A673 (cell line): ENCODE results near the gene MYOG. TPM values are rescaled to one million over a fixed set of nuclear protein-coding genes. Genes with fewer than 3 reads are reported as not detected.
A peak's percentile ranks its signal among the peaks of the same experiment; 100 is the strongest.

Experiments used
- BruUV-seq: library from RNA; stranded (reverse); fragments of 400-500 nt; replicated peaks from 2 replicates; lab custom pipeline; 2021; lab: Mats Ljungman, UMichigan
- CTCF ChIA-PET: fragments of 300-600 bp; sonication (Branson Sonifier 250); formaldehyde crosslinking; loops from one replicate; lab custom pipeline; 2022; ENCODE audit warnings: antibody characterized with exemption; lab: Charles Lee
- POLR2A ChIA-PET: fragments of 300-600 bp; sonication (Branson Sonifier 250); formaldehyde crosslinking; loops from one replicate; lab custom pipeline; 2022; ENCODE audit warnings: antibody characterized with exemption; ENCODE audit not compliant: low non-redundant PET; lab: Charles Lee
- DNase-seq: peaks from one replicate; pipeline ENCODE4 v3.0.0-alpha.2; 2015; ENCODE audit warnings: low spot score
- H3K27ac ChIP-seq: fragments of 200-600 bp; sonication (generic); 2 replicates; pipeline ENCODE4 v1.5.1; 2016; ENCODE audit warnings: mixed run types, low read depth, mild to moderate bottlenecking, mixed read lengths, antibody characterized with exemption, low read length; ENCODE audit not compliant: poor library complexity, severe bottlenecking
- H3K27me3 ChIP-seq: fragments of 200-600 bp; sonication (generic); replicated peaks from 2 replicates; pipeline ENCODE4 v1.6.1; 2017; ENCODE audit warnings: mixed run types, low read depth, mild to moderate bottlenecking, mixed read lengths, antibody characterized with exemption, low read length; ENCODE audit not compliant: insufficient read depth, poor library complexity
- H3K36me3 ChIP-seq: fragments of 200-600 bp; sonication (generic); 2 replicates; pipeline ENCODE4 v1.6.1; 2016; ENCODE audit warnings: mixed run types, mild to moderate bottlenecking, mixed read lengths, antibody characterized with exemption, low read length; ENCODE audit not compliant: insufficient read depth, poor library complexity, severe bottlenecking
- H3K4me1 ChIP-seq: fragments of 200-600 bp; sonication (generic); 2 replicates; pipeline ENCODE4 v1.6.1; 2017; ENCODE audit warnings: mixed run types, mild to moderate bottlenecking, mixed read lengths, antibody characterized with exemption, low read length; ENCODE audit not compliant: insufficient read depth, poor library complexity, severe bottlenecking
- H3K4me3 ChIP-seq: fragments of 200-600 bp; sonication (generic); 2 replicates; pipeline ENCODE4 v1.5.1; 2016; ENCODE audit warnings: low read depth, mixed run types, mild to moderate bottlenecking, mixed read lengths, low read length; ENCODE audit not compliant: poor library complexity, severe bottlenecking
- H3K9me3 ChIP-seq: fragments of 200-600 bp; sonication (generic); 2 replicates; pipeline ENCODE4 v1.6.1; 2016; ENCODE audit warnings: mixed run types, low read depth, mild to moderate bottlenecking, mixed read lengths, antibody characterized with exemption, low read length; ENCODE audit not compliant: poor library complexity, severe bottlenecking
- CTCF ChIP-seq: fragments of 300-800, 200-600 bp; sonication (generic); conservative IDR thresholded peaks from 2 replicates; pipeline ENCODE4 v1.5.1; 2017; ENCODE audit warnings: low read depth, mild to moderate bottlenecking, antibody characterized with exemption, low read length, moderate library complexity, mixed read lengths
- EZH2 ChIP-seq: fragments of 200-600 bp; sonication (generic); IDR thresholded peaks from 2 replicates; pipeline ENCODE4 v1.6.1; 2017; ENCODE audit warnings: borderline replicate concordance, low read depth, mild to moderate bottlenecking, mixed read lengths, antibody characterized with exemption, low read length; ENCODE audit not compliant: poor library complexity, severe bottlenecking
- intact Hi-C: fragments of 100-400 bp; cut with micrococcal nuclease; formaldehyde crosslinking; loops from one replicate; pipeline ENCODE4 v1.10.0; 2022; ENCODE audit not compliant: unreplicated experiment
- total RNA-seq: library from RNA; stranded (reverse); gene quantifications from 2 replicates; pipeline ENCODE4 v1.2.3, GENCODE V29; 2021

Gene MYOG
- total RNA-seq, 1 experiment from 2014 or later: not detected

GRCh38 chr1:203052601-203053000 is 33.2 kb downstream of the MYOG start:
- H3K36me3 ChIP-seq: no peaks in the 10 kb centered on the region
- DNase-seq: no peak
- H3K4me1 ChIP-seq: peaks cover 10% of the 10 kb centered on the region
- no TSS peak for BruUV-seq
- H3K27ac ChIP-seq: no peak overlapping the region
- ChIA-PET POLR2A (no interaction called here), CTCF (interaction anchor here (0.6 kb wide), 1 partner anchor 13 kb away, joined by 3 read pairs; no protein-coding TSS in a partner anchor)
- TF ChIP-seq EZH2 (no peak), CTCF (no peak)
- no peaks in the 10 kb centered on the region for H3K9me3 ChIP-seq
- H3K4me3 ChIP-seq: no peak overlapping the region
- H3K27me3 ChIP-seq: no peaks in the 10 kb centered on the region
- intact Hi-C loops: no loop called here

GRCh38 chr1:203051841-203052324 is 33.9 kb downstream of the MYOG start:
- ChIA-PET POLR2A (no interaction called here), CTCF (interaction anchor here (1.0 kb wide), 1 partner anchor 164 kb away, joined by 3 read pairs; no protein-coding TSS in a partner anchor)
- Histone ChIP-seq H3K27me3 (no peaks in the 10 kb centered on the region), H3K9me3 (no peaks in the 10 kb centered on the region), H3K36me3 (no peaks in the 10 kb centered on the region), H3K4me3 (no peak overlapping the region), H3K27ac (no peak overlapping the region), H3K4me1 (peaks cover 17% of the 10 kb centered on the region)
- peak; percentile 26 for DNase-seq
- no TSS peak for BruUV-seq
- TF ChIP-seq EZH2: no peak
- no peak for TF ChIP-seq CTCF
- intact Hi-C loops: no loop called here

GRCh38 chr1:203050826-203051225 is 35.0 kb downstream of the MYOG start:
- Histone ChIP-seq H3K4me1 (peaks cover 21% of the 10 kb centered on the region), H3K27ac (no peak overlapping the region), H3K36me3 (no peaks in the 10 kb centered on the region), H3K9me3 (no peaks in the 10 kb centered on the region), H3K27me3 (no peaks in the 10 kb centered on the region), H3K4me3 (no peak overlapping the region)
- no TSS peak for BruUV-seq
- ChIA-PET CTCF (interaction anchor here (1.0 kb wide), 1 partner anchor 165 kb away, joined by 3 read pairs; no protein-coding TSS in a partner anchor), POLR2A (no interaction called here)
- intact Hi-C loops: no loop called here
- TF ChIP-seq EZH2 (no peak), CTCF (no peak)
- DNase-seq: no peak
